PC-3 (cell line): ENCODE measurements around the gene SMYD3. TPM values are rescaled to one million over a fixed set of nuclear protein-coding genes. Genes with fewer than 3 reads are reported as not detected.

Source experiments
- ATAC-seq: fragments of 200-7000 bp; cut with Tn5 transposase; 2 replicates; pipeline ENCODE4 v1.9.1; 2020; ENCODE audit warnings: mild to moderate bottlenecking, moderate library complexity
- BruUV-seq: library from RNA; stranded (reverse); fragments of 400-500 nt; replicated peaks from 2 replicates; lab custom pipeline; 2021; lab: Mats Ljungman, UMichigan
- CTCF ChIA-PET: fragments of 300-600 bp; sonication (Branson Sonifier 250); formaldehyde crosslinking; loops from one replicate; lab custom pipeline; 2022; ENCODE audit warnings: antibody characterized with exemption; lab: Charles Lee
- POLR2A ChIA-PET: fragments of 300-600 bp; sonication (Branson Sonifier 250); formaldehyde crosslinking; loops from one replicate; lab custom pipeline; 2022; ENCODE audit warnings: antibody characterized with exemption; ENCODE audit not compliant: unreplicated experiment; lab: Charles Lee
- DNase-seq: peaks from one replicate; pipeline ENCODE4 v3.0.0-alpha.2; 2015
- H2AFZ ChIP-seq: fragments of 300-600 bp; sonication (generic); 2 replicates; pipeline ENCODE4 v1.6.0; 2016; ENCODE audit warnings: antibody characterized with exemption, low read length
- H3F3A ChIP-seq: fragments of 300-600 bp; sonication (generic); one replicate; pipeline ENCODE4 v1.6.0; 2017; ENCODE audit warnings: antibody characterized with exemption, low read length, control low read depth, mild to moderate bottlenecking; ENCODE audit not compliant: unreplicated experiment
- H3K27ac ChIP-seq: fragments of 300-600 bp; sonication (generic); 2 replicates; pipeline ENCODE4 v1.5.1; 2016; ENCODE audit warnings: mild to moderate bottlenecking, low read length
- H3K27me3 ChIP-seq: fragments of 300-600 bp; sonication (generic); 2 replicates; pipeline ENCODE4 v1.6.1; 2016; ENCODE audit warnings: low read length, mixed read lengths
- H3K36me3 ChIP-seq: fragments of 300-600 bp; sonication (generic); 2 replicates; pipeline ENCODE4 v1.6.1; 2016; ENCODE audit warnings: low read depth, mixed run types, low read length, mixed read lengths
- H3K4me1 ChIP-seq: fragments of 300-600 bp; sonication (generic); 2 replicates; pipeline ENCODE4 v1.5.1; 2016; ENCODE audit warnings: low read length; ENCODE audit not compliant: insufficient read depth
- H3K4me2 ChIP-seq: fragments of 300-600 bp; sonication (generic); 2 replicates; pipeline ENCODE4 v1.6.0; 2016; ENCODE audit warnings: low read length
- H3K4me3 ChIP-seq: fragments of 300-600 bp; sonication (generic); 2 replicates; pipeline ENCODE4 v1.5.1; 2016; ENCODE audit warnings: mild to moderate bottlenecking, low read length, mixed read lengths
- H3K79me2 ChIP-seq: fragments of 300-600 bp; sonication (generic); 2 replicates; pipeline ENCODE4 v1.6.1; 2017; ENCODE audit warnings: low read length, mixed read lengths
- H3K9ac ChIP-seq: fragments of 300-600 bp; sonication (generic); 2 replicates; pipeline ENCODE4 v1.6.0; 2016; ENCODE audit warnings: mild to moderate bottlenecking, low read length
- H3K9me2 ChIP-seq: fragments of 300-600 bp; sonication (generic); replicated peaks from 2 replicates; pipeline ENCODE4 v1.6.1; 2016; ENCODE audit warnings: mixed run types, low read length, mixed read lengths
- H3K9me3 ChIP-seq: fragments of 300-600 bp; sonication (generic); 2 replicates; pipeline ENCODE4 v1.6.1; 2016; ENCODE audit warnings: low read length, mixed read lengths
- H4K20me1 ChIP-seq: fragments of 300-600 bp; sonication (generic); 2 replicates; pipeline ENCODE4 v1.6.1; 2016; ENCODE audit warnings: low read length, mixed read lengths
- CTCF ChIP-seq: fragments of 300-600 bp; sonication (generic); conservative IDR thresholded peaks from 2 replicates; pipeline ENCODE4 v1.5.1; 2017; ENCODE audit warnings: antibody characterized with exemption, low read depth, mild to moderate bottlenecking, low read length
- EZH2 ChIP-seq: fragments of 300-600 bp; sonication (generic); IDR thresholded peaks from one replicate; pipeline ENCODE4 v1.6.1; 2017; ENCODE audit warnings: antibody characterized with exemption, mild to moderate bottlenecking, low read length; ENCODE audit not compliant: unreplicated experiment
- EZH2phosphoT487 ChIP-seq: fragments of 300-600 bp; sonication (generic); IDR thresholded peaks from 2 replicates; pipeline ENCODE4 v1.6.1; 2018; ENCODE audit warnings: mild to moderate bottlenecking, antibody characterized with exemption, low read length, borderline replicate concordance
- intact Hi-C: fragments of 100-400 bp; cut with micrococcal nuclease; formaldehyde crosslinking; loops from 2 replicates; pipeline ENCODE4 v1.9.0; 2023
- total RNA-seq: library from RNA; depleted of rRNA; stranded (reverse); fragments of >200 nt; gene quantifications from 2 replicates; pipeline ENCODE4 v1.2.3, GENCODE V29; 2014

SMYD3 gene
- total RNA-seq, 1 experiment from 2014 or later = 33.0 TPM

GRCh38 chr1:246176126-246177024, 330.7 kb downstream of the SMYD3 start:
- no peaks in the 10 kb centered on the region for H3K9me2 ChIP-seq
- TF ChIP-seq EZH2phosphoT487 (no peak), EZH2 (no peak), CTCF (no peak)
- no peaks in the 10 kb centered on the region for H3K27me3 ChIP-seq
- no TSS peak for BruUV-seq
- no peaks in the 10 kb centered on the region for H3K36me3 ChIP-seq
- DNase-seq = peak; percentile 22
- H3K9ac ChIP-seq = no peak overlapping the region
- no peak overlapping the region for H3K4me3 ChIP-seq
- no peaks in the 10 kb centered on the region for H3F3A ChIP-seq
- H3K79me2 ChIP-seq = no peaks in the 10 kb centered on the region
- no peak overlapping the region for H2AFZ ChIP-seq
- ChIA-PET CTCF (no interaction called here), POLR2A (interaction anchor here (0.6 kb wide), 1 partner anchor 23 kb away, joined by 4 read pairs; no protein-coding TSS in a partner anchor)
- H3K9me3 ChIP-seq = no peaks in the 10 kb centered on the region
- no peak for ATAC-seq
- no peaks in the 10 kb centered on the region for H4K20me1 ChIP-seq
- intact Hi-C loops = no loop called here
- no peak overlapping the region for H3K27ac ChIP-seq
- H3K4me2 ChIP-seq = no peak overlapping the region
- H3K4me1 ChIP-seq = no peaks in the 10 kb centered on the region

GRCh38 chr1:246170574-246171261, 336.4 kb downstream of the SMYD3 start:
- H2AFZ ChIP-seq = no peak overlapping the region
- POLR2A ChIA-PET = no interaction called here
- no peaks in the 10 kb centered on the region for H3K9me2 ChIP-seq
- intact Hi-C loops = no loop called here
- DNase-seq (no peak), ATAC-seq (no peak)
- H3K36me3 ChIP-seq = no peaks in the 10 kb centered on the region
- H3K4me2 ChIP-seq = no peak overlapping the region
- H4K20me1 ChIP-seq = no peaks in the 10 kb centered on the region
- no peak for TF ChIP-seq EZH2phosphoT487
- TF ChIP-seq CTCF = no peak
- H3K9me3 ChIP-seq = no peaks in the 10 kb centered on the region
- CTCF ChIA-PET = no interaction called here
- no peak overlapping the region for H3K4me3 ChIP-seq
- no peak overlapping the region for H3K9ac ChIP-seq
- no peaks in the 10 kb centered on the region for H3K4me1 ChIP-seq
- no TSS peak for BruUV-seq
- no peaks in the 10 kb centered on the region for H3F3A ChIP-seq
- H3K27ac ChIP-seq = no peak overlapping the region
- H3K27me3 ChIP-seq = no peaks in the 10 kb centered on the region
- no peaks in the 10 kb centered on the region for H3K79me2 ChIP-seq

- Histone ChIP-seq H3K4me1 (no peaks in the 10 kb centered on the region), H3K4me2 (no peak overlapping the region), H3K36me3 (no peaks in the 10 kb centered on the region), H3K27ac (no peak overlapping the region), H3K27me3 (no peaks in the 10 kb centered on the region), H2AFZ (no peak overlapping the region), H3K9me2 (no peaks in the 10 kb centered on the region), H3F3A (no peaks in the 10 kb centered on the region), H3K9ac (no peak overlapping the region), H3K4me3 (no peak overlapping the region), H3K9me3 (no peaks in the 10 kb centered on the region), H3K79me2 (no peaks in the 10 kb centered on the region), H4K20me1 (no peaks in the 10 kb centered on the region)
- ChIA-PET POLR2A (no interaction called here), CTCF (interaction anchor here (0.6 kb wide), 1 partner anchor 447 kb away, joined by 3 read pairs; no protein-coding TSS in a partner anchor)
- BruUV-seq = no TSS peak
- TF ChIP-seq EZH2 = no peak
- no peak for TF ChIP-seq EZH2phosphoT487
- TF ChIP-seq CTCF = no peak
- DNase-seq = no peak
- intact Hi-C loops = no loop called here
- no peak for ATAC-seq
Measured at GRCh38 chr1:246169486-246169885, 337.6 kb downstream of the SMYD3 start.
